Activated naive CD8-positive, alpha-beta T cell treated with anti-CD3 and anti-CD28 coated beads, Interleukin-2, amount 50 U/mL, for 24 hours (primary cell): Measurements from ENCODE around the gene MBOAT2.

ENCODE experiments used
- ATAC-seq: fragments of 150-1000 bp; cut with Tn5 transposase; one replicate; pipeline ENCODE4 v1.10.0; 2021
- DNase-seq: peaks from one replicate; pipeline ENCODE4 v3.0.0; 2021
- H3K27ac Mint-ChIP-seq: one replicate; pipeline ENCODE4 v1.8.0; 2021; ENCODE audit warnings: mild to moderate bottlenecking, mixed read lengths
- H3K27me3 Mint-ChIP-seq: one replicate; pipeline ENCODE4 v1.8.0; 2021; ENCODE audit warnings: mixed read lengths
- H3K36me3 Mint-ChIP-seq: one replicate; pipeline ENCODE4 v1.8.0; 2021; ENCODE audit warnings: low read depth, mixed read lengths
- H3K4me1 Mint-ChIP-seq: one replicate; pipeline ENCODE4 v1.8.0; 2021; ENCODE audit warnings: mixed read lengths
- H3K4me3 Mint-ChIP-seq: one replicate; pipeline ENCODE4 v1.8.0; 2021; ENCODE audit warnings: mild to moderate bottlenecking, moderate library complexity, mixed read lengths
- H3K9me3 Mint-ChIP-seq: one replicate; pipeline ENCODE4 v1.8.0; 2021; ENCODE audit warnings: mixed read lengths

The MBOAT2 gene

DNA sequence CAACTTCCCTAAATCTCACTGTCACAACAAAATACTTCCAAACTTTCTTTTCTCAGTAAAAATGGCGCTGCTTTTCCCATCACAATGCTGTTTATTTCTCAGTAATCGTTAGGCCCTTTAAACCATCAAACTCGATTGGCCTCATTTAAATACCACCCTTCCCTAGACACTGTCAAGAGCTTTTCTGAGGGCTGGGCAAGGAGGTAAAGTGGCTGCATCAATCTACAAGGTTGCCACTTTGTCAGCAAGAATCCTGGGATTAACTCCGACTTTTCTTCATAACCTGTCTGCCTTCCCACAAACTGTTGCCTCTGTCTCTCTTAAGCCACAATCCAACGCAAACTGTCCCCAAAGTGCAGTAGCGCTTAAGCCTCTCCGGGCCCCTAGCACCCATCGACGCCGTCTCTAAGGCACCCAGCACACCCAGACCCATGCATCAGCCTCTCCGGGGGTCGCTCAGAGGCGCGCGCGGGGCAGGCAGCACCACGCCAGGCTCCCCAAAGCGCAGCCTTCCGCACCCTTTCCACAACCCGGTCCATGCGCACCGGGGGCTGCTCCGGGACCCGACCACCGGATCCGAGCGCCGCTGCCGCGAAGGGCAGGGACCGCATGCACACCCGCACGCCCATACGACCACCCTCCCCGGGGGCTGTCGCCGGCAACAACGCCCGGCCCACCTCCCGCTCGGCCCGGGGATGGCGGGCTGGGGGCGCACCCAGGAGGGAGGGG lies 683 bp downstream of the MBOAT2 start:
- Mint-ChIP-seq H3K4me1 (peaks cover 15% of the 10 kb centered on the region), H3K36me3 (no peaks in the 10 kb centered on the region), H3K27me3 (peaks cover 10% of the 10 kb centered on the region), H3K4me3 (peak overlapping the region; percentile 78), H3K9me3 (no peaks in the 10 kb centered on the region), H3K27ac (no peak overlapping the region)
- ATAC-seq (no peak), DNase-seq (peak; percentile 9)

DNA sequence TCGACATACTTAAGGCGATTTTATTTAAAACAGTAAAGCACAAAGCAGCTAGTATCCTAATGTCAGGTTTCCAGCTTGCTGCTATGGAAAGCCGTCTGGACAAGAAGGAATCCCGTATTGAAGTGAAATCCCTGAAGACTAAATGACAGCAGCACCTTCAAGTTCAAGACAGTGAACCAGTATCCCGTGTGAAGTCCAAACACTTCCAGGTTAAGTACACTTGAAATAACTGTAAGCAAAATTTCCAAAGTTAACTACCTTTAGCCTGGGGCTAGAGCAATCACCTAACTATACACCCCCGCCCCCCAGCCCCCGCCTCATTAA lies 1.2 kb downstream of the MBOAT2 start:
- no peaks in the 10 kb centered on the region for H3K36me3 Mint-ChIP-seq
- no peaks in the 10 kb centered on the region for H3K9me3 Mint-ChIP-seq
- peak overlapping the region; percentile 78 for H3K4me3 Mint-ChIP-seq
- H3K27ac Mint-ChIP-seq = no peak overlapping the region
- H3K27me3 Mint-ChIP-seq = peaks cover 10% of the 10 kb centered on the region
- H3K4me1 Mint-ChIP-seq = peaks cover 15% of the 10 kb centered on the region
- ATAC-seq = no peak
- DNase-seq = no peak

DNA sequence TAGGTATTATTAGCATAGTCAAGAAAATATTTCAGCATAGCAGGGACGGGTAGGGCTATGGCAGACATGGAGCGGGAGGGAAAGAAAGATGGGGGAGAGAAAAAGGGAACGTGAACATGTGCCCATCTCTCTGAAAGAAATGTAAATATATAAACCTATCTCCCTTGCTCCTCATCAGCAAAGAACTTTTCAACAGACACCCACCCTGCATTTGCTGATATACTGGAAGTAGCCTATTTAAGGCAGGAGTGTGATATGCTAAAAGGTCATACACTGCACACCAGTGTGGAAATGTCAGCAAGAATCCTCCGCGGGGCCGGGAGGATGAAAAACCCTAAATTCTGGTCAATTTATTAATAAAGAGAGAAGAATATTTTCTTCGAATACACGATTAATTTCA lies 1.7 kb downstream of the MBOAT2 start:
- peaks cover 10% of the 10 kb centered on the region for H3K27me3 Mint-ChIP-seq
- ATAC-seq = no peak
- H3K4me1 Mint-ChIP-seq = peaks cover 15% of the 10 kb centered on the region
- H3K36me3 Mint-ChIP-seq = no peaks in the 10 kb centered on the region
- no peak for DNase-seq
- no peaks in the 10 kb centered on the region for H3K9me3 Mint-ChIP-seq
- no peak overlapping the region for H3K27ac Mint-ChIP-seq
- H3K4me3 Mint-ChIP-seq = no peak overlapping the region

DNA sequence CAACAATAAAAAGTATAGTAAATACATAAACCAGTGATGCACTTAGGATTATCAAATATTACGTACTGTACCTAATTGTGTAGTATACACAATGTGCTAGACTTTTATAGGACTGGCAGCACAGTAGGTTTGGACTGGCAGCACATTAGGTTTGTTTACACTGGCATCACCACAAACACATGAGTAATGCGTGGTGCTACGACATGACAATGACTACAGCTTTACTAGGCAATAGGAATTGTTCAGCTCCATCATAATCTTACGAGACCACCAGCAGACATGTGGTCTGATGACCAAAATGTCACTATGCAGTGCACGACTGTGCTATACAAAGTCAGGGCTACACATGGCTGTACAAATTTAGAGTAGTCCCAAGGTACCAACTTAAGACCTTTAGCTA lies 2.3 kb downstream of the MBOAT2 start:
- peaks cover 10% of the 10 kb centered on the region for H3K27me3 Mint-ChIP-seq

DNA sequence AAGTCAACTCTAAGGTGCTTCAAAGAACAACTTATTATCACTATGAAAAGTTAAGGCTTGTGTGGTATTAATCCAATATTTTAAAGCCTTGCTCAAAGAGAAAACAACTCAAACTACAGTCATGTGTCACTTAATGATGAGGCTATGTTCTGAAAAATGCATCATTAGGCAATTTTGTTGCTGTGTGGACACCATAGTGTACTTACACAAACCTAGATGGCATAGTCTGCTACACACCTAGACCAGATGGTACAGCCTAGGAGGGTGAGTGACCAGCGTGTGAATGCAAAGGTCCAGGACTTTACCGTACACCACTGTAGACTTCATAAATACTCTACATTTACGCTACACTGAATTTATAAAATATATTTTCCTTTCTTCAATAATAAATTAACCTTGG lies 3.0 kb downstream of the MBOAT2 start:
- no peak overlapping the region for H3K27ac Mint-ChIP-seq
- H3K9me3 Mint-ChIP-seq = no peaks in the 10 kb centered on the region
- H3K27me3 Mint-ChIP-seq = peaks cover 10% of the 10 kb centered on the region
- H3K4me3 Mint-ChIP-seq = no peak overlapping the region
- no peak for ATAC-seq
- no peak for DNase-seq
- peaks cover 15% of the 10 kb centered on the region for H3K4me1 Mint-ChIP-seq
- H3K36me3 Mint-ChIP-seq = no peaks in the 10 kb centered on the region

More for the DNA sequence above, 2.3 kb downstream of the MBOAT2 start:
- Mint-ChIP-seq H3K36me3 (no peaks in the 10 kb centered on the region), H3K4me1 (peaks cover 15% of the 10 kb centered on the region), H3K27ac (no peak overlapping the region), H3K4me3 (no peak overlapping the region), H3K9me3 (no peaks in the 10 kb centered on the region)
- DNase-seq (no peak), ATAC-seq (no peak)

DNA sequence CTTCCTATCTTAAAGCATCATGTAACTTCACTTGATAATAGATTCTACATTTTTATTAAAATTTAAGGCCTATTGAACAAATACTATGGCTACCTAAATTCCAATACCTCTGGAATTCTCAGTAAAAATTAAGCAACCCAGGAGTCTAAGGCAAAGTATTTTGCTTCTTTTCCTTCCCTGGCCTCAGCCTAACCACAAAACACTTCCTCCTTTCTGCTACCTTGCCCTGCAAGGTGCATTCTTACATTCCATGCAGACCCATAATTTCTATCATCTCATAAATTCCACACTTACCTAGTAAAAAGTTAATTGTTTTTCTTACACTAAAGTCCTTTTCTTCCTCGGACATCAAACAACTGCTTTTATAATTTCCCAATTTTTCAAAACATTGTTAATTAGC lies 3.7 kb downstream of the MBOAT2 start:
- ATAC-seq (no peak), DNase-seq (no peak)
- Mint-ChIP-seq H3K4me1 (peaks cover 15% of the 10 kb centered on the region), H3K27ac (no peak overlapping the region), H3K9me3 (no peaks in the 10 kb centered on the region), H3K27me3 (peaks cover 10% of the 10 kb centered on the region), H3K4me3 (no peak overlapping the region), H3K36me3 (no peaks in the 10 kb centered on the region)

DNA sequence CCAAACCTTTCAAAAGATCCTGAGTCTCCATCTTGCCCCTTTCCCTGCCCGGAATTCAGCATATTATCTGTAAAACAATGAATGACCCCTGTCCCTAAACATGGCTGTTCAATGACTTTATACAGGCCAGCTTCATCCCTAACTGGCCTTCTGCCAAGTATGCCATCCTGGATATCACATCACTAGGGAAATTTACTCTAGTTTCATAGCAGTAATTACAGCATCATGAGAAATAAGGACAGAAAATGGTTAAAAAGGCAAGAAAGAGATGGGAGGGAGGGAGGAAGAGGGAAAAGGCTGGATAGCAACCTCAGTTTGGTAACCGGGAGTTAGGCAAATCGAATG lies 4.4 kb downstream of the MBOAT2 start:
- H3K36me3 Mint-ChIP-seq = no peaks in the 10 kb centered on the region
- no peaks in the 10 kb centered on the region for H3K9me3 Mint-ChIP-seq
- no peak for ATAC-seq
- no peak for DNase-seq
- H3K27me3 Mint-ChIP-seq = peaks cover 10% of the 10 kb centered on the region
- H3K4me3 Mint-ChIP-seq = no peak overlapping the region
- H3K27ac Mint-ChIP-seq = no peak overlapping the region
- H3K4me1 Mint-ChIP-seq = peaks cover 12% of the 10 kb centered on the region

DNA sequence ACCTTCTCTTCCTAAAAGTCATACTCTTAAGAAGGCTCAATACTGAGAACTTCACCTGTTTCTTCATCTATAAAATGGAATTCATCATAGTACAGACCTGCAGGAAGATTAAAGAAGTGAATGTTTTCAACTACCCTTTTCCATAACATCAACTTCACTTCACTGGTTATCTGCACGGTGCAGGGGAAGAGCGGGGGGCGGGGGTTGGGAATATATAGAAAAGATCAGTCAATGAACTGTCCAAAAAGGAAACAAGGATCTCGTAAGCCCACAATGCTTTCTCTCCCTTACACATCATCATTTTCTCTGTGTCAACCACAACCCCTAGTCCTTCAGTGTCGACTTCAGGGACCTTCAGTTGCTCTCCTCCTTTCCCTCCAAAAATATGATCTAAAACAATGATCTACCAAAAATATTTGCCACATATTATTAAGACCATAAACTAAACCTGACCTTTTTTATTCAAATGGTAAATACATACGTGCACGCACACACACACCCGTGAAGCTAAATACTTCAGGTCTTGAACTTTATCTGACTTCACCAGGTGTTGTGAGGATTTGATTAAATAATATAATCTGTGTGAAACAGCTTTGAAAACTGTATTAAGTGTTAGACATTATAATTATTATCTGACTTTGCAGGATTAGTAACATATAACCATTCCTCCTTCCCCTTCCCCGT lies 4.9 kb downstream of the MBOAT2 start:
- ATAC-seq = no peak
- H3K9me3 Mint-ChIP-seq = no peaks in the 10 kb centered on the region
- H3K4me1 Mint-ChIP-seq = peaks cover 12% of the 10 kb centered on the region
- peaks cover 10% of the 10 kb centered on the region for H3K27me3 Mint-ChIP-seq
- no peak overlapping the region for H3K4me3 Mint-ChIP-seq
- no peak overlapping the region for H3K27ac Mint-ChIP-seq
- DNase-seq = no peak
- H3K36me3 Mint-ChIP-seq = no peaks in the 10 kb centered on the region

DNA sequence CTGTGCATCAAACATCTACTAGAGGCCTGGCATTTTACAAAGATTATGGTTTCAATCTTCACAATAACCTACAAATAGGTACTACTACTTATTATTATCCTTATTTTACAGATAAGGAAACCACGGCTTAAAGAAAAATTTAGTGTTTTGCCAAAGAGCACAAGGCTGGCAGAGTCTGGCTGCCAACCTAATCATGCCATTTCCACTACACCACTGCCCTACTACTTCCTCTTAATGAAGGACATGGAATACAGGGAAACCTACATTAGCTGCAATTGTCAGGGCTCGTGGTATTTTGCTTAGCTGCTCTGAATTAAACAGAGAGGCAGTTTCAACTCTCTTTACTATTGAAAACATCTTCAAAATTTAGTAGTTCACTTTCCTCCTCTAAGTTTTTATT lies 5.9 kb downstream of the MBOAT2 start:
- Mint-ChIP-seq H3K4me1 (peaks cover 9% of the 10 kb centered on the region), H3K4me3 (no peak overlapping the region), H3K27me3 (peaks cover 6% of the 10 kb centered on the region), H3K27ac (no peak overlapping the region), H3K9me3 (no peaks in the 10 kb centered on the region), H3K36me3 (no peaks in the 10 kb centered on the region)
- ATAC-seq (no peak), DNase-seq (no peak)

DNA sequence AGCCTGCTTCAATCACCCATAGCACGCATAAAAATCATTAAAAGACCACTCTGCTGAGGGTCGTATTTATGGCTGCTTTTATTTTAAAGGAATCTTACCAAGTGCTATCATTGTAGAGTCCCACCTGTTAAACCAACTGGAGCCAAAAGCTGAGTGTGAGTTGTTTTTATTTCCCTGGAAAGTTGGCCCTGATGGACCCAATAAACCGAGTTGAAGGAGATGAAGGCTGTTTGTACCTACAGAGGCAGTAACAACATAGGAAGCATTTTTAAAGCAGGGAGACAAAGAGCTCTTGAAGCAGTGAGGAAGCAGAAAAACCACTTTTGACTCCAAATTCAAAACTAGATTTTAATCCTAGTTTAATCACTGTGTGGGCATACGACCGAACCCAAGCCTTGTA lies 6.4 kb downstream of the MBOAT2 start:
- Mint-ChIP-seq H3K4me1 (peaks cover 6% of the 10 kb centered on the region), H3K36me3 (no peaks in the 10 kb centered on the region), H3K27ac (no peak overlapping the region), H3K4me3 (no peak overlapping the region), H3K9me3 (no peaks in the 10 kb centered on the region), H3K27me3 (peaks cover 4% of the 10 kb centered on the region)
- ATAC-seq (no peak), DNase-seq (no peak)

DNA sequence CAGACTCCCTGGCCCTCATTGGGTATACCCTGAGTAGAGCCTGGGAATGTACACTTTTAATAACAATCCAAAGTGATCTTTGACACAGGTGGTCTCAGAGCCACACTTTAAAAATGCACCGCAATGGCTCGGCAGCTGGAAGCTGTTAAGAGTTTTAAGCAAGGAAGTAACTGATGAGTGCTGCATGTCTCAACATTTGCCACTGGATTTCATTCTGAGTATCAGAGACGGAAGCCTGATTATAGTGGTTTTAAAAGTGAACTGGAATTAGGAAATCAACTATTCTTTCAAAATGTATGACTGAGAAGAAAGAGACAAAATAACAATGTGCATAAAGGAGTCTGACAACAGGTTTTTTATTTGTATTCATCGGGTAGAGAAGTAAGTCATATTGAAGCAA lies 7.5 kb downstream of the MBOAT2 start:
- ATAC-seq = no peak
- no peaks in the 10 kb centered on the region for H3K36me3 Mint-ChIP-seq
- H3K4me1 Mint-ChIP-seq = peaks cover 6% of the 10 kb centered on the region
- H3K27ac Mint-ChIP-seq = no peak overlapping the region
- no peaks in the 10 kb centered on the region for H3K9me3 Mint-ChIP-seq
- no peaks in the 10 kb centered on the region for H3K27me3 Mint-ChIP-seq
- H3K4me3 Mint-ChIP-seq = no peak overlapping the region
- DNase-seq = no peak

DNA sequence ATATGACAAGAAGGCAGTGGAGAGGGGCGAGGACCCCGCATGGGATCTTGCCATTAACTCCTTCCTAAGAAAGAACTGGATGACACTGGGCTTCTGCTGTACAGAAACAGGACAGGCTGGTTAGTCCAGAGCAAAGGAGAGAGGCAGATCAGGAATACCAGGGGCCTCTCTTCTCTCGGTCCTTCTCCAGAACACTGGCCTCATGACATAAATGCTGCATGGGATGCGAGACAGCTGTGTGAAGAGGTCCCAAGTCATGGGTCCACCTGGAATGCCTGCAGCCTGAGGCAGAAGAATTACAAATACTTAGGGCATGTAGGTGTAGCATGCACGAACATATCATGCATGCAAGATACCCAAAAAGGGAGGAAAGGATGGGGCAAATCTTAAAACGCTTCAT lies 9.1 kb downstream of the MBOAT2 start:
- Mint-ChIP-seq H3K4me1 (peaks cover 2% of the 10 kb centered on the region), H3K4me3 (no peak overlapping the region), H3K36me3 (no peaks in the 10 kb centered on the region), H3K27me3 (no peaks in the 10 kb centered on the region), H3K27ac (no peak overlapping the region), H3K9me3 (no peaks in the 10 kb centered on the region)
- DNase-seq = no peak
- no peak for ATAC-seq

DNA sequence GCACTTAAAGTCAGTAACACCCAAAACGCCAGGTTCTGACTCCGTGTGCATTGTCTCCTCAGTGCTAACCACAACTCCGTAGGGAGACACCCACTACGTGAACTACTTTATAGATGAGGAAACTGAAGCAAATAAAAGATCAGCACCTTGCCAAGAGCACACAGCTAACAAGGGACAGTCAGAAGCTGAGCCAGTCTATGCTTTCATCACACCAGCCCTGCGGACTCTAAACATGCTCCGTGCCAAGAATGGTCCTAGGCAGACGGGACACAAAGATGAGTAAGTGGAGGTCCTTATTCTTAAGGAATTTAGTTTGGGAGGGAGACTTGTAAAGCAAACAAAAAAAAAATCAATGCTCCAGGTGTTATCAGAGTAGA lies 9.6 kb downstream of the MBOAT2 start:
- Mint-ChIP-seq H3K27me3 (no peaks in the 10 kb centered on the region), H3K9me3 (no peaks in the 10 kb centered on the region), H3K4me1 (peaks cover 2% of the 10 kb centered on the region), H3K36me3 (no peaks in the 10 kb centered on the region), H3K4me3 (no peak overlapping the region), H3K27ac (no peak overlapping the region)
- ATAC-seq = no peak
- DNase-seq = no peak

DNA sequence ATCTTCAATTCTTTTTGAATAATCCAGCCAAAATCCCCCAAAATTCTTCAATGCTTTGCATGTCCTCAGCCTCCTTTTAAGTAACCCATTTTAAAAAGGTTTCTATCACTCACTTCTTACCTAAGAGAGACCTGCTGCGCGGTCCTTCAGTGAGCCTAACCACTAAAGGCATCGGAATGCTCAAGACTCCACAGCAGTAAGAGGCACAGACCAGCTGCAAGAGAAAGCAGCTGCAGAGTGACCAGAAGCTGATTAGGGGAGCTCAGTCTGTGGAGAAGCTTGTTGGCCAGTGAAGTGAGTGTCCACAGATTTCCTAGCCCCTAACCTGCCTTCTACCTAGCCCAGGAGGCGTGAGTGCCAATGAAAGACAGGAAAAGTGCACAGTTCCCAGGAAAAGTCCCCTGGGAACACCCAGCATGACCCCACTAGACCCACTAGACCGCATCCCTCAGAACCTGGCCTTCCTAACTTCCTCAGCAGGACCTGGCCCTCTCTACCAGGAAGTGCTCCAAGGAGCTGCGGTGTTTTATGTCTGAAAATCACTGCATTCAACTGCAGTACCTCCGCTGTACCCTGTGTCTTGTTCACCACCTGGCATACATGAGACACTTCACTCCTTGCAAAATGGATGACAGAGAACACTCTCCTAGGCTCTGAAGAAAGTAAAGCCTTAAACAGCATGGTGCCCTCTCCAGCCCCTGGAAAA lies 10.1 kb downstream of the MBOAT2 start:
- Mint-ChIP-seq H3K4me1 (peaks cover 2% of the 10 kb centered on the region), H3K9me3 (no peaks in the 10 kb centered on the region), H3K27me3 (no peaks in the 10 kb centered on the region), H3K27ac (no peak overlapping the region), H3K4me3 (no peak overlapping the region), H3K36me3 (no peaks in the 10 kb centered on the region)
- DNase-seq (no peak), ATAC-seq (no peak)

DNA sequence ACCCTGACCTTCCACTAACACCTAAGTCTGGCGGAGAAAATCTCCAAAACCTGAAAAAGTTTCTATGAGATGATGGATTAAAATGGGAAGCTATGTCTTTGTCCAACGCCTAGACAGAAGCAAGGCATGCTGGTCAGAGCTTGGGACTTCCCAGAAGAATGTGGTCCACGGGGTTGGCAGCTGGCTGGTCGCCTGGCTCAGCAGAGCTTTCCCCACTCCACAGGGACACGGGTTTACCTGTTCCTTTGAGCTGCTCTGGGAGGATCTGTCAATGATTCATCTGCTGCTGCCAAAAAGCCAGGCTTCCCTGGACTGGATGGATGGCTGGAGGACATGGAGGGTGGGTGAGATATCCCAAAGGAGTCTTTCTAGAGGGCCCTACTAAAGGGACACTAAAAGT lies 10.8 kb downstream of the MBOAT2 start:
- Mint-ChIP-seq H3K27ac (no peak overlapping the region), H3K4me1 (peaks cover 2% of the 10 kb centered on the region), H3K36me3 (no peaks in the 10 kb centered on the region), H3K4me3 (no peak overlapping the region), H3K27me3 (no peaks in the 10 kb centered on the region), H3K9me3 (no peaks in the 10 kb centered on the region)
- ATAC-seq (no peak), DNase-seq (no peak)
